DOHH2 (cell line): ENCODE results near the gene IPO11.

Experiments
- H3F3A ChIP-seq: fragments of 200-600 bp; sonication (generic), shearing (Covaris generic); 2 replicates; pipeline ENCODE4 v1.6.0; 2016; ENCODE audit warnings: antibody characterized with exemption, mild to moderate bottlenecking; ENCODE audit not compliant: control insufficient read depth, insufficient read depth
- H3K27ac ChIP-seq: fragments of 200-600 bp; sonication (generic); 2 replicates; pipeline ENCODE4 v1.5.1; 2014; ENCODE audit warnings: low read depth, mild to moderate bottlenecking, low read length, moderate library complexity
- H3K27me3 ChIP-seq: fragments of 200-600 bp; sonication (generic); 2 replicates; pipeline ENCODE4 v1.6.1; 2014; ENCODE audit warnings: mild to moderate bottlenecking, low read length, mixed read lengths; ENCODE audit not compliant: control insufficient read depth
- H3K36me3 ChIP-seq: fragments of 200-600 bp; sonication (generic); 2 replicates; pipeline ENCODE4 v1.6.1; 2014; ENCODE audit warnings: mild to moderate bottlenecking, low read length, moderate library complexity, mixed read lengths; ENCODE audit not compliant: control insufficient read depth
- H3K4me1 ChIP-seq: fragments of 200-600 bp; sonication (generic); 2 replicates; pipeline ENCODE4 v1.6.1; 2014; ENCODE audit warnings: mild to moderate bottlenecking, low read length, mixed read lengths; ENCODE audit not compliant: control insufficient read depth
- H3K4me2 ChIP-seq: fragments of 200-600 bp; sonication (generic); 2 replicates; pipeline ENCODE4 v1.6.0; 2014; ENCODE audit warnings: mild to moderate bottlenecking, low read length, moderate library complexity
- H3K4me3 ChIP-seq: fragments of 200-600 bp; sonication (generic); 2 replicates; pipeline ENCODE4 v1.5.1; 2014; ENCODE audit warnings: mild to moderate bottlenecking, low read length, mixed read lengths
- H3K79me2 ChIP-seq: fragments of 200-600 bp; sonication (generic); 2 replicates; pipeline ENCODE4 v1.6.1; 2014; ENCODE audit warnings: mild to moderate bottlenecking, low read length, mixed read lengths; ENCODE audit not compliant: control insufficient read depth
- H3K9me2 ChIP-seq: fragments of 200-600 bp; sonication (generic); replicated peaks from 2 replicates; pipeline ENCODE4 v1.6.1; 2014; ENCODE audit warnings: mild to moderate bottlenecking, low read length, mixed read lengths; ENCODE audit not compliant: control insufficient read depth
- H3K9me3 ChIP-seq: fragments of 200-600 bp; sonication (generic); 2 replicates; pipeline ENCODE4 v1.6.1; 2014; ENCODE audit warnings: antibody characterized with exemption, low read length, mixed read lengths; ENCODE audit not compliant: control insufficient read depth, insufficient read depth
- H4K20me1 ChIP-seq: fragments of 200-600 bp; sonication (generic); 2 replicates; pipeline ENCODE4 v1.6.0; 2014; ENCODE audit warnings: low read depth, mild to moderate bottlenecking, antibody characterized with exemption, low read length, moderate library complexity; ENCODE audit not compliant: control insufficient read depth, insufficient read depth
- CTCF ChIP-seq: fragments of 200-600 bp; sonication (generic); IDR thresholded peaks from one replicate; pipeline ENCODE4 v1.5.1; 2014; ENCODE audit warnings: antibody characterized with exemption, mild to moderate bottlenecking, low read depth, low read length; ENCODE audit not compliant: poor library complexity, severe bottlenecking
- EZH2phosphoT487 ChIP-seq: fragments of 200-600 bp; sonication (generic); IDR thresholded peaks from 2 replicates; pipeline ENCODE4 v1.6.1; 2017; ENCODE audit warnings: borderline replicate concordance, mild to moderate bottlenecking, antibody characterized with exemption, low read length, moderate library complexity, mixed read lengths

IPO11 gene

GRCh38 chr5:62596096-62596495 is 183.5 kb downstream of the IPO11 start:
- Histone ChIP-seq H3K36me3 (peaks cover 34% of the 10 kb centered on the region), H3F3A (no peaks in the 10 kb centered on the region), H3K4me1 (peaks cover 15% of the 10 kb centered on the region), H3K9me2 (no peaks in the 10 kb centered on the region; the same call in 1 of the 2 replicates), H3K27me3 (no peaks in the 10 kb centered on the region), H3K4me2 (no peak overlapping the region), H3K79me2 (no peaks in the 10 kb centered on the region), H3K9me3 (no peaks in the 10 kb centered on the region), H3K4me3 (no peak overlapping the region), H4K20me1 (no peaks in the 10 kb centered on the region), H3K27ac (no peak overlapping the region)
- TF ChIP-seq EZH2phosphoT487 (no peak), CTCF (no peak)

- H3K27me3 ChIP-seq: no peaks in the 10 kb centered on the region
- H3K4me3 ChIP-seq: no peak overlapping the region
- H3K27ac ChIP-seq: no peak overlapping the region
- no peak for TF ChIP-seq EZH2phosphoT487
- TF ChIP-seq CTCF: no peak
- no peaks in the 10 kb centered on the region; the same call in 1 of the 2 replicates for H3K9me2 ChIP-seq
- H3K36me3 ChIP-seq: peaks cover 29% of the 10 kb centered on the region
- H3K4me1 ChIP-seq: peaks cover 15% of the 10 kb centered on the region
- H3K9me3 ChIP-seq: no peaks in the 10 kb centered on the region
- H3K4me2 ChIP-seq: no peak overlapping the region
- H3K79me2 ChIP-seq: no peaks in the 10 kb centered on the region
- no peaks in the 10 kb centered on the region for H3F3A ChIP-seq
- no peaks in the 10 kb centered on the region for H4K20me1 ChIP-seq
Observed at GRCh38 chr5:62596691-62597090, 184.1 kb downstream of the IPO11 start.

- Histone ChIP-seq H3K4me2 (no peak overlapping the region), H3K4me3 (no peak overlapping the region), H3K36me3 (peaks cover 23% of the 10 kb centered on the region), H3K9me2 (no peaks in the 10 kb centered on the region; the same call in 1 of the 2 replicates), H3K79me2 (no peaks in the 10 kb centered on the region), H4K20me1 (no peaks in the 10 kb centered on the region), H3K27me3 (no peaks in the 10 kb centered on the region), H3K4me1 (peaks cover 15% of the 10 kb centered on the region), H3K27ac (no peak overlapping the region), H3K9me3 (no peaks in the 10 kb centered on the region), H3F3A (no peaks in the 10 kb centered on the region)
- TF ChIP-seq CTCF (no peak), EZH2phosphoT487 (no peak)
Observed at GRCh38 chr5:62597314-62597713, 184.8 kb downstream of the IPO11 start.
